Hepatocyte (in vitro differentiated cells): ENCODE measurements around the gene TRIM15.

ENCODE experiments used
- CTCF ChIP-seq: fragments of 200-600 bp; sonication (generic); IDR thresholded peaks from 2 replicates; pipeline ENCODE4 v1.5.1; 2016; ENCODE audit warnings: antibody characterized with exemption, mild to moderate bottlenecking; ENCODE audit not compliant: poor library complexity
- EZH2phosphoT487 ChIP-seq: fragments of 200-600 bp; sonication (generic); IDR thresholded peaks from one replicate; pipeline ENCODE4 v1.6.1; 2018; ENCODE audit warnings: antibody characterized with exemption, mild to moderate bottlenecking, low read depth, moderate library complexity; ENCODE audit not compliant: unreplicated experiment, severe bottlenecking

GRCh38 chr6:30149858-30150550, 13.3 kb upstream of the TRIM15 start:
- no peak for TF ChIP-seq CTCF
- TF ChIP-seq EZH2phosphoT487, result no peak
